Peyer's patch (tissue), 4 donors: ENCODE measurements around the gene RNASEH1.

ENCODE experiments used
- POLR2A ChIP-seq, 2 donors: fragments of 450-650 bp; IDR thresholded peaks; one replicate each; pipeline ENCODE4 v1.5.1; 2017; ENCODE audit warnings: antibody characterized with exemption in 2 of 2, mild to moderate bottlenecking in 2 of 2, moderate library complexity in 2 of 2
- TF ChIP-seq, protein P1 (sequence below), 6 experiments: fragments of 450-650 bp in 4 of 6; fragments of 200-600 bp in 2 of 6; sonication (generic) in 1 of 6; IDR thresholded peaks; one replicate each; pipeline ENCODE4 v1.5.1; 2017 to 2019; ENCODE audit warnings: antibody characterized with exemption in 6 of 6, mild to moderate bottlenecking in 3 of 6, moderate library complexity in 1 of 6

DNA sequence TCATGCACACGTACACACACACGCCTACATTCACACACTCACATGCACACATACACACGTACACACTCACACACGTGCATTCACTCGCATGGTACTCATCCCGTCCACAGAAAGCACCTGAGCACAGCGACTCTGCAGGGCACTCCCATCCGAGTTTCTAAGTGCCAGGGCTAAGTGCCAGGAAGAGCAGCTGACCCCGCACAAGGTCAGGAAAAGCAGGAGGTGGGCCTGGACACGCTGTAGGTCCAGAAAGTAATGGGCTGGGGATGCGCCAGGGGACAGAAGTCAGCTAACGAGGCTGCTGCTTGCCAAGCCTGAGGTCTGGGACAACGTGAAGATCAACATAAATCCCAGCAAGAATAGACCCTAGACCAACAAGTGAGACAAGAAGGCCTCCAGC is 54.6 kb downstream of the RNASEH1 start:
- TF ChIP-seq, protein P1, sequence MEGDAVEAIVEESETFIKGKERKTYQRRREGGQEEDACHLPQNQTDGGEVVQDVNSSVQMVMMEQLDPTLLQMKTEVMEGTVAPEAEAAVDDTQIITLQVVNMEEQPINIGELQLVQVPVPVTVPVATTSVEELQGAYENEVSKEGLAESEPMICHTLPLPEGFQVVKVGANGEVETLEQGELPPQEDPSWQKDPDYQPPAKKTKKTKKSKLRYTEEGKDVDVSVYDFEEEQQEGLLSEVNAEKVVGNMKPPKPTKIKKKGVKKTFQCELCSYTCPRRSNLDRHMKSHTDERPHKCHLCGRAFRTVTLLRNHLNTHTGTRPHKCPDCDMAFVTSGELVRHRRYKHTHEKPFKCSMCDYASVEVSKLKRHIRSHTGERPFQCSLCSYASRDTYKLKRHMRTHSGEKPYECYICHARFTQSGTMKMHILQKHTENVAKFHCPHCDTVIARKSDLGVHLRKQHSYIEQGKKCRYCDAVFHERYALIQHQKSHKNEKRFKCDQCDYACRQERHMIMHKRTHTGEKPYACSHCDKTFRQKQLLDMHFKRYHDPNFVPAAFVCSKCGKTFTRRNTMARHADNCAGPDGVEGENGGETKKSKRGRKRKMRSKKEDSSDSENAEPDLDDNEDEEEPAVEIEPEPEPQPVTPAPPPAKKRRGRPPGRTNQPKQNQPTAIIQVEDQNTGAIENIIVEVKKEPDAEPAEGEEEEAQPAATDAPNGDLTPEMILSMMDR (IDR thresholded peaks at IDR 0.05): no peak
- TF ChIP-seq POLR2A (IDR thresholded peaks at IDR 0.05): no peak
